GM12872 (cell line): ENCODE measurements around the gene PSIP1.

Experiments
- CTCF ChIP-seq: IDR thresholded peaks from 3 replicates; pipeline ENCODE4 v1.5.1; 2011; ENCODE audit warnings: low read depth, mild to moderate bottlenecking, low read length, moderate library complexity; ENCODE audit not compliant: insufficient read depth

Gene PSIP1

GRCh38 chr9:15480028-15480427 is 30.7 kb downstream of the PSIP1 start:
- no peak for TF ChIP-seq CTCF

DNA sequence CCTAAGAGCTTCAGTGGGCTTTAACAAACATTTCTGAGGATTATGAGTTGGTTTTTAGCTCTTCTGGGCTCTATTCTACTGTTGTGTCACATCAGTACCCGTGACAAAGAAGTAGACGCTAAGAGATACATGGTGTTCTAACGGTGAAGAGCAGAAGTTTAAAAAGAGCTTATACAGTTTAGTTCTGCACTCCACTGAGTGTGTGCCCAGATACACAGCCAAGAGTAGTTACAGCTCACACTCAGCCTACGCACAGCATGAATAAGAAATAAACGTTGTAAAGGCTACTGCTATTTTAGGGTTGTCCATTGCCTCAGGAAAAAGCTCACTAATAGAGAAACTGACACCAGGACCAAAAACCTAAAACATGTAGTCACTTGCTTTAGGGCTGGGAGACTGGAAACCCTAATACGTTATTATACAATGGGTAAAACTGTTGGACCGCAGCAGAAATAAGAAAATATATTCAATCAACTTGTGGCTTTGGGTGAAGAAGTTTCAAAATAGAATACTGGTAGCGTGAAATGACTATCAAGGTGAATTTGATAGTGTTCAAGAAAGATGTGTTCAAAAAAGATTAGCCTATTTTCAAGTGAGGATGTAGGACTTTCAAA is 34.7 kb downstream of the PSIP1 start:
- TF ChIP-seq CTCF: no peak

DNA sequence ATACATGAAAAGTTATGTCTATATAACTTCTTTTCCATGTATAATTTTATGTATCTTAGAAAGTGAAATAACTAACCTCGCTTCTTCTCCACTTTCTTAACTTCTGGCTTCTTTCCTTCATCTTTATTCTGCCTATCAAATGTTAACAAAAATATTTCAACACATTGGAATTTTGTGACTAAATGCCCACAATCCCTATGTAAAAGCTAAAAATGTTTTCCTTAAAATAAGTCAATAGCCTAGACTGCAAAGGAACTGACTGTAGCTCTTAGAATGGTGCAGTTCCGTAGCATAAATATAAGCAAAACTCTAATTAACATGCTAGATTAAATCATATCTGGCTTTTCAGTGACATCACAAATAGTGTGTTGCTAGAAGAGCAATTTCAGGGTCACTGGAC is 40.9 kb downstream of the PSIP1 start:
- no peak for TF ChIP-seq CTCF

DNA sequence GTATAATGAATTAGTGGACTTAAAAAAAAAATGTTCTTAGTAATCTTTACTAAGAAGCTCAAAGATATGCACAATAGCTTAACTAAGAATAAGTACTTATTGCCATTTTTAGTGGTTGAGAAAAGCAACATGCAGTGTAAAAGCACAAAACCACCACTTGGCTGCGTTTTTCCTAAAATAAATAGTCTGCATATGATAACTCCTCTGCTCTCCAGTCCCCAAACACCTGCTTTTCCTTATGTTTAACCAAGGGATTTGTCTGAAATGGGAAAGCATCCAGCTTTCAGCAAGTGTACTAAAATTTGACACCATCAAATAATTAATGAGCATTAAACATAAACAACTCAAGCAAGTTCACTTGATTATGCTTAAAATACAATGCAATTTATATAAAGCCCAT is 41.4 kb downstream of the PSIP1 start:
- TF ChIP-seq CTCF: no peak

- no peak for TF ChIP-seq CTCF
Observed at GRCh38 chr9:15468145-15468544, 42.6 kb downstream of the PSIP1 start.

DNA sequence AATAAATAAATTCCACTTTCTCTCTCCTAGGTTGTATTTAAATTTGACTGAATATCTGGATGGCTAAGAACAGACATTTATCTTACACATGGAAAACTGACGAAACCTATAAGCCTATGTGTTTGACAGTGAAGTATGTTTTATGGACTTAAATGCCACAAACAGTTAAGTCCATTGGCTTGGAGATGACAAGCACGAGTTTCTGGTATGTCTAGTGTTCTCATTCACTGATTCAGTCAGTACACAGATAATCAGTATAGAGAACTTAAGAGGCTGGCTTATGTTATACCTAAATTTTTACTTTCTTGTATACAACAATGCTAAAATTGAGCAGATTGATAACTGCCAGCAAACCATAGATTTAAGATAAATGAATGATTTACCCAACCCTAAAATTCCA is 49.2 kb downstream of the PSIP1 start:
- TF ChIP-seq CTCF: no peak

DNA sequence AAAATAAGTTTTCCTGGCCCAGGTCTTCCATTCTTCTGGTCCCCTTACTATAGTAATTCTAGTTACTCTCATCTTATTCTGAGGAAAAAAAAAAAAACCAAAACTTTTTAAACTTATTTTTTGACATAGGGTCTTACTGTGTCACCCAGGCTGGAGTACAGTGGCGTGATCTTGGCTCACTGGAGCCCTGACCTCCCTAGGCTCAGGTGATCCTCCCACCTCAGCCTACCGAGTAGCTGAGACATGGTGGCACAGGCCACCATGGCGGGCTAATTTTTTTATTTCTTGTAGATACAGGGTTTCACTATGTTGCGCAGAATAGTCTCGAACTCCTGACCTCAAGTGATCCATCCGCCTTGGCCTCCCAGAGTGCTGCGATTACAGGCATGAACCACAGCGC is 49.7 kb downstream of the PSIP1 start:
- no peak for TF ChIP-seq CTCF

GRCh38 chr9:15453956-15454355 is 56.8 kb downstream of the PSIP1 start:
- TF ChIP-seq CTCF: no peak
